GM23338 (cell line): ENCODE measurements around the gene PACC1. TPM values are rescaled to one million over a fixed set of nuclear protein-coding genes. Genes with fewer than 3 reads are reported as not detected.

Experiments used
- ATAC-seq: fragments of 200-7000 bp; cut with Tn5 transposase; 3 replicates; pipeline ENCODE4 v1.9.1; 2020
- DNase-seq: peaks from one replicate; pipeline ENCODE4 v3.0.0-alpha.2; 2015; ENCODE audit warnings: low spot score
- H2AFZ ChIP-seq: fragments of 200-600 bp; sonication (generic); 2 replicates; pipeline ENCODE4 v1.8.0; 2016; ENCODE audit warnings: antibody characterized with exemption, mild to moderate bottlenecking, moderate library complexity
- H3F3A ChIP-seq: fragments of 200-600 bp; sonication (generic); replicated peaks from 2 replicates; pipeline ENCODE4 v1.8.0; 2017; ENCODE audit warnings: antibody characterized with exemption, mixed run types, low read depth
- H3K27ac ChIP-seq: fragments of 200-600 bp; sonication (generic); 2 replicates; pipeline ENCODE4 v1.6.1; 2016; ENCODE audit warnings: low read depth
- H3K27me3 ChIP-seq: fragments of 200-600 bp; sonication (generic); 2 replicates; pipeline ENCODE4 v1.8.0; 2016; ENCODE audit warnings: mild to moderate bottlenecking, mixed run types, moderate library complexity; ENCODE audit not compliant: insufficient read depth
- H3K36me3 ChIP-seq: fragments of 200-600 bp; sonication (generic); 2 replicates; pipeline ENCODE4 v1.8.0; 2016; ENCODE audit warnings: mild to moderate bottlenecking; ENCODE audit not compliant: insufficient read depth
- H3K4me1 ChIP-seq: fragments of 200-600 bp; sonication (generic); 2 replicates; pipeline ENCODE4 v1.8.0; 2016; ENCODE audit warnings: mild to moderate bottlenecking, moderate library complexity; ENCODE audit not compliant: insufficient read depth
- H3K4me2 ChIP-seq: fragments of 200-600 bp; sonication (generic); 2 replicates; pipeline ENCODE4 v1.7.1; 2017; ENCODE audit warnings: mixed run types
- H3K4me3 ChIP-seq: fragments of 200-600 bp; sonication (generic); 2 replicates; pipeline ENCODE4 v1.6.1; 2016; ENCODE audit warnings: mixed run types
- H3K79me2 ChIP-seq: fragments of 200-600 bp; sonication (generic); replicated peaks from 2 replicates; pipeline ENCODE4 v1.8.0; 2017; ENCODE audit warnings: mild to moderate bottlenecking; ENCODE audit not compliant: insufficient read depth
- H3K9me2 ChIP-seq: fragments of 200-600 bp; sonication (generic); 2 replicates; pipeline ENCODE4 v1.8.0; 2017; ENCODE audit not compliant: insufficient read depth
- H4K20me1 ChIP-seq: fragments of 200-600 bp; sonication (generic); replicated peaks from 2 replicates; pipeline ENCODE4 v1.8.0; 2017; ENCODE audit warnings: mild to moderate bottlenecking; ENCODE audit not compliant: insufficient read depth
- H3K27ac Mint-ChIP-seq: 2 replicates; pipeline ENCODE4 v1.8.0; 2020; ENCODE audit warnings: inconsistent platforms, mild to moderate bottlenecking, moderate library complexity, mixed read lengths
- H3K27me3 Mint-ChIP-seq: 3 replicates; pipeline ENCODE4 v1.8.0; 2022; ENCODE audit warnings: low read depth, mild to moderate bottlenecking, moderate library complexity, mixed read lengths, inconsistent platforms; ENCODE audit not compliant: insufficient read depth, poor library complexity
- H3K36me3 Mint-ChIP-seq: 3 replicates; pipeline ENCODE4 v1.8.0; 2021; ENCODE audit warnings: low read depth, mild to moderate bottlenecking, inconsistent platforms, moderate library complexity, mixed read lengths
- H3K4me1 Mint-ChIP-seq: 3 replicates; pipeline ENCODE4 v1.8.0; 2020; ENCODE audit warnings: mild to moderate bottlenecking, inconsistent platforms, mixed read lengths
- H3K4me3 Mint-ChIP-seq: 3 replicates; pipeline ENCODE4 v1.8.0; 2021; ENCODE audit warnings: moderate library complexity, mild to moderate bottlenecking, inconsistent platforms, mixed read lengths
- H3K9me3 Mint-ChIP-seq: 3 replicates; pipeline ENCODE4 v1.8.0; 2020; ENCODE audit warnings: moderate library complexity, mild to moderate bottlenecking, inconsistent platforms, mixed read lengths
- ETS1 ChIP-seq: IDR thresholded peaks from 2 replicates; pipeline ENCODE4 v1.6.1; 2016; ENCODE audit warnings: antibody characterized with exemption
- EZH2 ChIP-seq: fragments of 200-600 bp; sonication (generic); IDR thresholded peaks from one replicate; pipeline ENCODE4 v1.8.0; 2017; ENCODE audit warnings: antibody characterized with exemption, mild to moderate bottlenecking, low read depth; ENCODE audit not compliant: unreplicated experiment
- EZH2phosphoT487 ChIP-seq: fragments of 200-600 bp; sonication (generic); IDR thresholded peaks from one replicate; pipeline ENCODE4 v1.8.1; 2018; ENCODE audit warnings: antibody characterized with exemption; ENCODE audit not compliant: unreplicated experiment
- JUNB ChIP-seq: IDR thresholded peaks from one replicate; pipeline ENCODE4 v1.6.1; 2016; ENCODE audit warnings: antibody characterized with exemption; ENCODE audit not compliant: unreplicated experiment
- POLR2AphosphoS5 ChIP-seq: IDR thresholded peaks from 2 replicates; pipeline ENCODE4 v1.6.1; 2016; ENCODE audit warnings: antibody characterized with exemption, low read depth
- STAT1 ChIP-seq: IDR thresholded peaks from one replicate; pipeline ENCODE4 v1.6.1; 2016; ENCODE audit warnings: antibody characterized with exemption; ENCODE audit not compliant: unreplicated experiment
- ZNF114 ChIP-seq: fragments of 250-450 bp; sonication (Bioruptor Pico); IDR thresholded peaks from 2 replicates; pipeline ENCODE4 v1.5.0; 2020; ENCODE audit warnings: mild to moderate bottlenecking, moderate library complexity
- ZNF331 ChIP-seq: fragments of 250-450 bp; sonication (Bioruptor Pico); IDR thresholded peaks from 2 replicates; pipeline ENCODE4 v1.5.0; 2020; ENCODE audit warnings: low read depth, mild to moderate bottlenecking, moderate library complexity
- ZNF462 ChIP-seq: fragments of 250-450 bp; sonication (Bioruptor Pico); IDR thresholded peaks from 2 replicates; pipeline ENCODE4 v1.5.0; 2020; ENCODE audit warnings: mild to moderate bottlenecking, moderate library complexity
- polyA plus RNA-seq: library from polyadenylated mRNA; unstranded; fragments of >200 nt; fragmentation: Nextera tagmentation; extraction: Ambion mirVana; gene quantifications from 2 replicates; pipeline ENCODE4 v1.2.1, GENCODE V29; 2016
- total RNA-seq: library from RNA; depleted of rRNA; stranded (reverse); fragments of >200 nt; shearing (Covaris generic); gene quantifications from 2 replicates; pipeline ENCODE4 v1.2.3, GENCODE V29; 2014
- TF ChIP-seq, protein P1 (sequence below), 2 experiments: fragments of 200-600 bp in 1 of 2; sonication (generic) in 1 of 2; conservative IDR thresholded peaks; 2 replicates each; pipeline versions ENCODE4 v1.5.1 to v1.6.1; 2016 to 2017; ENCODE audit warnings: antibody characterized with exemption in 2 of 2, low read depth in 2 of 2, mild to moderate bottlenecking in 2 of 2, moderate library complexity in 1 of 2

PACC1 gene
- total and polyA plus RNA-seq, 2 experiments from 2014 or later = 17.1 to 18.0 TPM

DNA sequence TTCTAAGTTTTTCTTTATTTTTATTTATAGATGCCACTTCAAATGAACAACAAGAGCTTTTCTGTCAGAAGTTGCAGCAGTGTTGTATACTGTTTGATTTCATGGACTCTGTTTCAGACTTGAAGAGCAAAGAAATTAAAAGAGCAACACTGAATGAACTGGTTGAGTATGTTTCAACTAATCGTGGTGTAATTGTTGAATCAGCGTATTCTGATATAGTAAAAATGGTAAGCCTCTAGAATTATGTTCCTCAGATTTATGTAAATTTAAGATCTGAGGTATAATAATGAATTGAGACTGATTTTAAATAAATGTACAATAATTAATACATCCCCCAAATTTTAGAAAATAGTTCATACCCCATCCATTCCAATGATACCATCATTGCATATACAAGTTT lies 85.6 kb downstream of the PACC1 start (continued):
- TF ChIP-seq ZNF462 = no peak
- no peak for TF ChIP-seq STAT1

DNA sequence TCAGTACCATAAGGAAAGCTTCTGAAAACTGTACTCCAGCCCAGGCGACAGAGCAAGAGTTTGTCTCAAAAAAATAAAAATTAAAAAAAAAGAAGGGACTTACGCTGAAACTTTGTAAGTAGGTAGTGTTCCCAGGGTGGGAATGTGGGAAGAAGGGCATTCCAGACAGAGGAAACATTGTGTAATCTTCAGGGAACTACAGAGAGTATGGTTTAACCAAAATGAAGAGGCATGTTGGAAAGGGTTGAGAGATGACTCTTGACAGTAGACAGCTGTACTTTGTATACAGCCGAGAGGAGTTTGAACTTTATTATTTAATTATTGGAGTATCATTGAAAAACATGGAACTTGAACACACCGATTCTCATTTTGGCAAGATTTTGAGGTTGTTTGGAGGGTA lies 86.4 kb downstream of the PACC1 start:
- H3K4me3 Mint-ChIP-seq = no peak overlapping the region
- no peaks in the 10 kb centered on the region for H3K27me3 Mint-ChIP-seq
- Histone ChIP-seq H3K36me3 (no peaks in the 10 kb centered on the region; the same call in 1 of the 2 replicates), H3K9me2 (no peaks in the 10 kb centered on the region), H3K4me3 (no peak overlapping the region), H3K4me2 (no peak overlapping the region), H3K4me1 (no peaks in the 10 kb centered on the region), H3K27ac (no peak overlapping the region), H3K27me3 (no peaks in the 10 kb centered on the region), H3K79me2 (peaks cover 15% of the 10 kb centered on the region), H4K20me1 (no peaks in the 10 kb centered on the region), H3F3A (no peaks in the 10 kb centered on the region), H2AFZ (no peak overlapping the region)
- no peaks in the 10 kb centered on the region for H3K4me1 Mint-ChIP-seq
- no peak overlapping the region for H3K27ac Mint-ChIP-seq
- no peak for DNase-seq
- no peak for ATAC-seq
- peaks cover 8% of the 10 kb centered on the region for H3K36me3 Mint-ChIP-seq
- H3K9me3 Mint-ChIP-seq = no peaks in the 10 kb centered on the region
- TF ChIP-seq EZH2 = no peak
- TF ChIP-seq STAT1 = no peak
- TF ChIP-seq ZNF331 = no peak
- TF ChIP-seq ZNF114 (CRISPR knock-in tag) = no peak
- no peak for TF ChIP-seq POLR2AphosphoS5
- no peak for TF ChIP-seq ETS1
- no peak for TF ChIP-seq JUNB
- TF ChIP-seq, protein P1, sequence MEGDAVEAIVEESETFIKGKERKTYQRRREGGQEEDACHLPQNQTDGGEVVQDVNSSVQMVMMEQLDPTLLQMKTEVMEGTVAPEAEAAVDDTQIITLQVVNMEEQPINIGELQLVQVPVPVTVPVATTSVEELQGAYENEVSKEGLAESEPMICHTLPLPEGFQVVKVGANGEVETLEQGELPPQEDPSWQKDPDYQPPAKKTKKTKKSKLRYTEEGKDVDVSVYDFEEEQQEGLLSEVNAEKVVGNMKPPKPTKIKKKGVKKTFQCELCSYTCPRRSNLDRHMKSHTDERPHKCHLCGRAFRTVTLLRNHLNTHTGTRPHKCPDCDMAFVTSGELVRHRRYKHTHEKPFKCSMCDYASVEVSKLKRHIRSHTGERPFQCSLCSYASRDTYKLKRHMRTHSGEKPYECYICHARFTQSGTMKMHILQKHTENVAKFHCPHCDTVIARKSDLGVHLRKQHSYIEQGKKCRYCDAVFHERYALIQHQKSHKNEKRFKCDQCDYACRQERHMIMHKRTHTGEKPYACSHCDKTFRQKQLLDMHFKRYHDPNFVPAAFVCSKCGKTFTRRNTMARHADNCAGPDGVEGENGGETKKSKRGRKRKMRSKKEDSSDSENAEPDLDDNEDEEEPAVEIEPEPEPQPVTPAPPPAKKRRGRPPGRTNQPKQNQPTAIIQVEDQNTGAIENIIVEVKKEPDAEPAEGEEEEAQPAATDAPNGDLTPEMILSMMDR (conservative IDR thresholded peaks at IDR 0.05; ENCODE audit: low read depth in 2 of 2) = no peak
- no peak for TF ChIP-seq EZH2phosphoT487
